ENCODE data around the gene ANKRD34C. TPM values are rescaled to one million over a fixed set of nuclear protein-coding genes. Genes with fewer than 3 reads are reported as not detected.

ANKRD34C gene
- total and polyA plus RNA-seq, 2 of the 8 experiments (the other 6 are each of a cell fraction or from before 2014, with no cell fraction given): 0.02 TPM; not detected in 1

DNA sequence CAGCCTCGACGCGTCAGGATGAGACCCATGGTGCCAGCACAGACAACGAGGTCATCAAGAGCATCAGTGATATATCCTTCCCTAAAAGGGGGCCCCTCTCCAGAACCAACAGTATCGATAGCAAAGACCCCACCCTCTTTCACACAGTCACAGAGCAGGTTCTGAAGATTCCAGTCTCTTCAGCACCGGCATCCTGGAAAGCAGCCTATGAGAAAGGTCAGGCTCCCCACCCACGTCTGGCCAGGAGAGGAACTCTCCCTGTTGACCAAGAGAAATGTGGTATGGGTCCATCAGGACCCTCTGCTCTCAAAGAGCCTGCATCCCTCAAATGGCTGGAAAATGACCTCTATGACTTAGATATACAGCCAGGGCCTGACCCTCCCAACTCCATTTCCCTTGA lies 11.6 kb downstream of the ANKRD34C start:
- no peak overlapping the region for H4K8ac ChIP-seq (ENCODE audit: extremely low read depth, insufficient read depth, low read length)
- TF ChIP-seq SIRT6 (IDR thresholded peaks at IDR 0.05; ENCODE audit: low read length): no peak
- TF ChIP-seq, protein P1, sequence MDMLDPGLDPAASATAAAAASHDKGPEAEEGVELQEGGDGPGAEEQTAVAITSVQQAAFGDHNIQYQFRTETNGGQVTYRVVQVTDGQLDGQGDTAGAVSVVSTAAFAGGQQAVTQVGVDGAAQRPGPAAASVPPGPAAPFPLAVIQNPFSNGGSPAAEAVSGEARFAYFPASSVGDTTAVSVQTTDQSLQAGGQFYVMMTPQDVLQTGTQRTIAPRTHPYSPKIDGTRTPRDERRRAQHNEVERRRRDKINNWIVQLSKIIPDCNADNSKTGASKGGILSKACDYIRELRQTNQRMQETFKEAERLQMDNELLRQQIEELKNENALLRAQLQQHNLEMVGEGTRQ (IDR thresholded peaks at IDR 0.05; ENCODE audit: low read length): no peak
- TF ChIP-seq POLR2AphosphoS5 (IDR thresholded peaks at IDR 0.05; ENCODE audit: low read depth, low read length): no peak
- H3K4me1 ChIP-seq (replicated peaks in 1 of 4; ENCODE audit: control insufficient read depth in 3 of 4, insufficient read depth in 4 of 4, low read length in 3 of 4): no peaks in the 10 kb centered on the region
- WGBS, 2 experiments (ENCODE audit: extremely low coverage in 1 of 2, insufficient coverage in 1 of 2, insufficient read length in 1 of 2, insufficient replicate concordance in 2 of 2, low coverage in 1 of 2, low lambda C conversion rate in 2 of 2, missing lambda C conversion rate in 1 of 2): 85% methylated on average over 7 of the region's 7 CpGs; no CpG with 5 or more reads in 1 of the 2 experiments
- H3K18ac ChIP-seq (ENCODE audit: extremely low read depth, low read length): no peak overlapping the region
- H3K56ac ChIP-seq (replicated peaks; ENCODE audit: insufficient read length, low read depth, low read length): no peak overlapping the region
- H3K4ac ChIP-seq (replicated peaks; ENCODE audit: insufficient read length, low read depth, low read length): no peak overlapping the region
- no peak overlapping the region for H3K4me2 ChIP-seq (ENCODE audit: insufficient read depth in 1 of 2, low read depth in 2 of 2, low read length in 2 of 2)
- H4K91ac ChIP-seq (replicated peaks; ENCODE audit: insufficient read length, low read length): no peak overlapping the region
- H3K14ac ChIP-seq (ENCODE audit: insufficient read length): no peak overlapping the region
- H3K23ac ChIP-seq (ENCODE audit: insufficient read length): no peak overlapping the region
- ChIA-PET POLR2A (ENCODE audit: partially characterized antibody) (no interaction called here), CTCF (ENCODE audit: partially characterized antibody) (interaction anchor here (1.0 to 1.7 kb wide), 5 partner anchors 10 to 72 kb away, joined by 3 to 5 read pairs (median 3); partner anchors contain the start of genes ANKRD34C and TMED3)
- no peak overlapping the region for H3K4me3 ChIP-seq (ENCODE audit: extremely low read depth in 1 of 4, insufficient read depth in 2 of 4, low read depth in 3 of 4, low read length in 4 of 4)
- no peak overlapping the region for H2BK12ac ChIP-seq (ENCODE audit: low read depth, low read length)
- H3K27ac ChIP-seq (ENCODE audit: low read depth, low read length): no peak overlapping the region
- H3K79me1 ChIP-seq (ENCODE audit: low read depth, low read length): no peaks in the 10 kb centered on the region
- H3K79me2 ChIP-seq (ENCODE audit: control insufficient read depth in 1 of 2, insufficient read depth in 2 of 2, low read length in 2 of 2): no peaks in the 10 kb centered on the region
- no peak for DNase-seq (ENCODE audit: low read depth in 1 of 2, low spot score in 2 of 2)
- no peaks in the 10 kb centered on the region for H3K9me3 ChIP-seq (ENCODE audit: insufficient read depth in 2 of 2, low read depth in 1 of 2, low read length in 1 of 2)
- FAIRE-seq: no peak
- H3K9ac ChIP-seq (replicated peaks in 1 of 4; ENCODE audit: extremely low read depth in 1 of 4, low read depth in 3 of 4, low read length in 3 of 4): no peak overlapping the region
- H2BK120ac ChIP-seq (replicated peaks; ENCODE audit: low read depth, low read length): no peak overlapping the region
- no peak overlapping the region for H2AK5ac ChIP-seq (ENCODE audit: low read depth, low read length)
- H2BK15ac ChIP-seq (ENCODE audit: low read length): no peak overlapping the region
- H4K5ac ChIP-seq (ENCODE audit: insufficient read length, low read depth, low read length): no peak overlapping the region
- H3K27me3 ChIP-seq (replicated peaks in 1 of 4; ENCODE audit: control insufficient read depth in 3 of 4, extremely low read depth in 1 of 4, insufficient read depth in 3 of 4, low read length in 3 of 4): peaks cover 0 to 4% (median under 1%) of the 10 kb centered on the region in 4 experiments; a peak in 3 of 7 replicates
- H2BK20ac ChIP-seq (ENCODE audit: low read length): no peak overlapping the region
- H2BK5ac ChIP-seq (ENCODE audit: low read depth, low read length): no peak overlapping the region
- H2AFZ ChIP-seq (ENCODE audit: low read length): no peak overlapping the region
- no peaks in the 10 kb centered on the region for H4K20me1 ChIP-seq (replicated peaks in 1 of 2; ENCODE audit: control insufficient read depth in 1 of 2, insufficient read depth in 2 of 2, low read length in 2 of 2)
- H3K36me3 ChIP-seq (ENCODE audit: control insufficient read depth in 2 of 4, insufficient read depth in 4 of 4, low read length in 3 of 4): no peaks in the 10 kb centered on the region
- no peaks in the 10 kb centered on the region for H3K23me2 ChIP-seq (ENCODE audit: low read depth, low read length)
